ENCODE data around the gene PRCC. TPM values are rescaled to one million over a fixed set of nuclear protein-coding genes. Genes with fewer than 3 reads are reported as not detected.

Gene PRCC
- total RNA-seq, 1 donor from 2014 or later, result 117 TPM

DNA sequence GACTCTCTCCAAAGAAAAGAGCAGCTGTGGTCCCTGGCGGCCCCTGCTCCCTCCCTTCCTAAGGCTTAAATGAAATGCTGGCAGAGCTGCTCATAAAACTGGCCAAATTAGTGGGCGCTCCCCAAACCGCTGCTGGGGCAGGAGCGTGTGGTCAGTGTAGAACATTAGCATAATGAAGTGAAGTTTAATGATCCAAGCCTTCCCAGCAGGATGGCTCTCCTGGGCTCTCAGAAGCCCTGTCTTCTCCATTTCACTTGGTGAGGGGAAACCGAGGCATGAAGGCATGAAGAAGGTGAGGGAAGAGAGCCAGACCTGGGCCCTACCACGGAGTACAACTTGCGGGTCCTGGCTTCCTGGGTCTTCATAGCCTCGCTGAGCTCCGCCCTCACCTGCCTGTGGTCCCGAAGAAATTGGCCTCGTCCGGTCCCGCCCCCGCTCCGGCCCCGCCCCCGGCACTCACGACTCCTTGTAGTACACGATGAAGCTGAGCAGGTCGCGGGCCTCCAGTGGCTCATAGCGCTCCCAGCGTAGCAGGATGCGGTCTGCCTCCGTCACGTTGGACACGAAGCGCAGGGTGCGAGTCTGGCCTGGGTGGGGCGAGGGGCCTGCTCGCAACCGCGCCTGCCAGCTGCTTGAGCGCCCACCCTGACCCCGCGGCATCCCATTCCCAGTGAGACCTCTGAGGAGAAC is 81.3 kb downstream of the PRCC start:
- peak; percentile 67 for DNase-seq (ENCODE audit: low spot score)
- Mint-ChIP-seq H3K9me3 (no peaks in the 10 kb centered on the region), H3K4me3 (peak overlapping the region; percentile 27), H3K36me3 (ENCODE audit: low read depth) (peaks cover 2% of the 10 kb centered on the region), H3K27ac (peak overlapping the region; percentile 65), H3K4me1 (ENCODE audit: low read depth) (peaks cover 34% of the 10 kb centered on the region), H3K27me3 (ENCODE audit: insufficient read depth) (peaks cover 40% of the 10 kb centered on the region)
- intact Hi-C loops (cut with micrococcal nuclease), result loop anchor here (1.0 to 5.0 kb wide), 2 partner anchors 12 to 36 kb away; partner anchors contain the start of gene NTRK1

DNA sequence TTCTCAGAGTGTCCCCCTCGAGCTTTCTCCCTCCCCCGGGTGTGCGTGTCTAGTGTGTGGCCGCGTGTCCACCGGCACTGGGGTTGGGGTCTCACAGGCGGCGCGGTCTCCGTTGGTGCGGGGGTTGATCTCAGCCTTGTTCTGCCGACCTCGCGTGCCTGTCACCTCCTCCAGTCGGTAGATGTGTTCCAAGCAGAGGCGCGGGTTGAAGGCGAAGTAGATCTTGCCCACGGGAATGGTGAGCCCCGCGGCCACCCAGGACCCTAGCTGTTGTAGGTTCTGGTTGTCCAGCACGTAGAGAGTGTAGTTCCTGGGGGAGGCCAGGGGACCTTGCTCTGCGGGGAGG is 81.8 kb downstream of the PRCC start:
- H3K9me3 Mint-ChIP-seq, result no peaks in the 10 kb centered on the region
- H3K27me3 Mint-ChIP-seq (ENCODE audit: insufficient read depth), result peaks cover 37% of the 10 kb centered on the region
- intact Hi-C loops (cut with micrococcal nuclease), result loop anchor here (5.0 kb wide), 1 partner anchor 37 kb away; no protein-coding TSS in a partner anchor
- peak overlapping the region; percentile 17 for H3K4me3 Mint-ChIP-seq
- DNase-seq (ENCODE audit: low spot score), result no peak
- H3K4me1 Mint-ChIP-seq (ENCODE audit: low read depth), result peaks cover 31% of the 10 kb centered on the region
- peak overlapping the region; percentile 65 for H3K27ac Mint-ChIP-seq
- H3K36me3 Mint-ChIP-seq (ENCODE audit: low read depth), result no peaks in the 10 kb centered on the region

Other genes with a start within 250 kb of the PRCC start
- 10.3 and 11.2 TPM in 2 replicates for gene IQGAP3, start 195.0 kb upstream of the PRCC start, total RNA-seq
- gene TTC24, start 187.8 kb upstream of the PRCC start, total RNA-seq, result 3.7 and 4.1 TPM in 2 replicates
- gene NAXE, start 175.8 kb upstream of the PRCC start, total RNA-seq, result 77.8 and 78.0 TPM in 2 replicates
- 102 and 104 TPM in 2 replicates for gene GPATCH4, start 166.1 kb upstream of the PRCC start, total RNA-seq
- gene HAPLN2, start 148.1 kb upstream of the PRCC start, total RNA-seq, result not detected in 2 replicates
- gene BCAN, start 125.4 kb upstream of the PRCC start, total RNA-seq, result not detected in 2 replicates
- gene NES, start 90.1 kb upstream of the PRCC start, total RNA-seq, result not detected in 2 replicates
- 1.4 and 1.6 TPM in 2 replicates for gene CRABP2, start 62.0 kb upstream of the PRCC start, total RNA-seq
- 31.6 and 38.9 TPM in 2 replicates for gene METTL25B, start 39.1 kb upstream of the PRCC start, total RNA-seq
- gene ISG20L2, start 38.8 kb upstream of the PRCC start, total RNA-seq, result 73.7 and 81.5 TPM in 2 replicates
- 132 and 135 TPM in 2 replicates for gene MRPL24, start 26.4 kb upstream of the PRCC start, total RNA-seq
- gene HDGF, start 15.9 kb upstream of the PRCC start, total RNA-seq, result 371 and 374 TPM in 2 replicates
- gene SH2D2A, start 49.3 kb downstream of the PRCC start, total RNA-seq, result 283 and 286 TPM in 2 replicates
- gene INSRR, start 91.6 kb downstream of the PRCC start, total RNA-seq, result 0.65 and 0.78 TPM in 2 replicates
- 49.1 and 49.8 TPM in 2 replicates for gene NTRK1, start 93.3 kb downstream of the PRCC start, total RNA-seq
- 0.36 and 0.51 TPM in 2 replicates for gene PEAR1, start 126.2 kb downstream of the PRCC start, total RNA-seq
- gene LRRC71, start 153.1 kb downstream of the PRCC start, total RNA-seq, result not detected in 2 replicates

Data from activated T-helper 1 cell treated with anti-CD3 and anti-CD28 coated beads, Interleukin-12 subunit alpha, Interleukin-12 subunit beta, Interleukin-2, Interleukin-4 antibody, amounts not matched to agents 30 ng/mL and 10 ng/mL and 1 ng/mL, durations not matched to agents 14 hours and 24 hours and 36 hours (primary cell).